ENCODE data around the gene COLEC12.

COLEC12 gene

GRCh38 chr18:346600-346999, 153.9 kb downstream of the COLEC12 start:
- Mint-ChIP-seq H3K27me3 (ENCODE audit: low read depth) (no peaks in the 10 kb centered on the region), H3K27ac (no peak overlapping the region), H3K9me3 (peaks cover 7% of the 10 kb centered on the region), H3K36me3 (ENCODE audit: low read depth) (peaks cover 57% of the 10 kb centered on the region), H3K4me3 (no peak overlapping the region), H3K4me1 (peaks cover 7% of the 10 kb centered on the region)
- TF ChIP-seq, protein P1, sequence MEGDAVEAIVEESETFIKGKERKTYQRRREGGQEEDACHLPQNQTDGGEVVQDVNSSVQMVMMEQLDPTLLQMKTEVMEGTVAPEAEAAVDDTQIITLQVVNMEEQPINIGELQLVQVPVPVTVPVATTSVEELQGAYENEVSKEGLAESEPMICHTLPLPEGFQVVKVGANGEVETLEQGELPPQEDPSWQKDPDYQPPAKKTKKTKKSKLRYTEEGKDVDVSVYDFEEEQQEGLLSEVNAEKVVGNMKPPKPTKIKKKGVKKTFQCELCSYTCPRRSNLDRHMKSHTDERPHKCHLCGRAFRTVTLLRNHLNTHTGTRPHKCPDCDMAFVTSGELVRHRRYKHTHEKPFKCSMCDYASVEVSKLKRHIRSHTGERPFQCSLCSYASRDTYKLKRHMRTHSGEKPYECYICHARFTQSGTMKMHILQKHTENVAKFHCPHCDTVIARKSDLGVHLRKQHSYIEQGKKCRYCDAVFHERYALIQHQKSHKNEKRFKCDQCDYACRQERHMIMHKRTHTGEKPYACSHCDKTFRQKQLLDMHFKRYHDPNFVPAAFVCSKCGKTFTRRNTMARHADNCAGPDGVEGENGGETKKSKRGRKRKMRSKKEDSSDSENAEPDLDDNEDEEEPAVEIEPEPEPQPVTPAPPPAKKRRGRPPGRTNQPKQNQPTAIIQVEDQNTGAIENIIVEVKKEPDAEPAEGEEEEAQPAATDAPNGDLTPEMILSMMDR (IDR thresholded peaks at IDR 0.05; ENCODE audit: unreplicated experiment in 3 of 3): no peak

- Mint-ChIP-seq H3K4me3 (no peak overlapping the region), H3K27ac (peak overlapping the region in 1 of 3 experiments; percentile 30), H3K36me3 (ENCODE audit: low read depth) (peaks cover 25% of the 10 kb centered on the region), H3K4me1 (no peaks in the 10 kb centered on the region), H3K9me3 (no peaks in the 10 kb centered on the region), H3K27me3 (ENCODE audit: low read depth) (no peaks in the 10 kb centered on the region)
- TF ChIP-seq, protein P1 (IDR thresholded peaks at IDR 0.05; ENCODE audit: unreplicated experiment in 3 of 3): no peak
Measured at GRCh38 chr18:341102-341501, 159.4 kb downstream of the COLEC12 start.

DNA sequence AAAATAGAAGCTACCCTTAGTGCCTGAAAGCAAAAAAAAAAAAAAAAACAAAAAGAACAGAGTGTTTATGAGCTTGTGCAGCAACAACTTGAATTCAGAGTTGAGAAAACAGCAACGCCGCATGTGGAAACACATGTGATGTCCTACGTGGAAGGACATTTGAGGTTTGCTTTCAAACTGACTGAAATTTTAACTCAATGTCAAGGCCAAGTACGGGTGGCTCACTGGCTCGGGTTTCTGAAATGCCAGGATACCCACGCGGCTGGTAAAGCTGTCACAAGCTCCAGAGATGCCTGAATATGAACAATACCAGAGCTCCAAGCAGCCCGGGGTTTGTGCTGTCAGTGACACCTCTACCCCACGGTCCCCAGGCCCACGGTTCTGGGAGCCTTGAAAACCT, 160.5 kb downstream of the COLEC12 start:
- TF ChIP-seq, protein P1 (IDR thresholded peaks at IDR 0.05; ENCODE audit: unreplicated experiment in 3 of 3): no peak
- no peaks in the 10 kb centered on the region for H3K27me3 Mint-ChIP-seq (ENCODE audit: low read depth)
- no peaks in the 10 kb centered on the region for H3K9me3 Mint-ChIP-seq
- no peaks in the 10 kb centered on the region for H3K4me1 Mint-ChIP-seq
- H3K4me3 Mint-ChIP-seq: no peak overlapping the region
- H3K27ac Mint-ChIP-seq: no peak overlapping the region
- peaks cover 18% of the 10 kb centered on the region for H3K36me3 Mint-ChIP-seq (ENCODE audit: low read depth)

GRCh38 chr18:339200-339599, 161.3 kb downstream of the COLEC12 start:
- no peak overlapping the region for H3K4me3 Mint-ChIP-seq
- H3K27ac Mint-ChIP-seq: no peak overlapping the region
- H3K36me3 Mint-ChIP-seq (ENCODE audit: low read depth): peaks cover 14% of the 10 kb centered on the region
- no peaks in the 10 kb centered on the region for H3K9me3 Mint-ChIP-seq
- TF ChIP-seq, protein P1 (IDR thresholded peaks at IDR 0.05; ENCODE audit: unreplicated experiment in 3 of 3): no peak
- H3K27me3 Mint-ChIP-seq (ENCODE audit: low read depth): no peaks in the 10 kb centered on the region
- no peaks in the 10 kb centered on the region for H3K4me1 Mint-ChIP-seq

DNA sequence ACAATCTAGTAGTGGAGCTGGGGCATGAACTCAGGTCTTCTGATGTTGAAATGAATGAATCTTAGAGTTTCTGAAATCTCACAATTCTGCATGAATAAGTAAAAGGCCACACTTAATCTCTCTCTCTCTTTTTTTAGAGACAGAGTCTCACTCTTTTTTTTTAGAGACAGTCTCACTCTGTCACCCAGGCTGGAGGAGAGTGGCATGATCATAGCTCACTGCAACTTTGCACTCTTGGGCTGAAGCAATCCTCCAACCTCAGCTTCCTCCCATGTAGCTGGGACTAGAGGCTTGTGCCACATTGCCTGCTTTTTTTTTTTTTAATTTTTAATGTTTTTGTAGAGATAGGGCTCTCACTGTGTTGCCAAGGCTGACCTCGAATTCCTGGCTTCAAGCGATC, 163.8 kb downstream of the COLEC12 start:
- no peak overlapping the region for H3K27ac Mint-ChIP-seq
- TF ChIP-seq, protein P1 (IDR thresholded peaks at IDR 0.05; ENCODE audit: unreplicated experiment in 3 of 3): no peak
- H3K4me3 Mint-ChIP-seq: no peak overlapping the region
- no peaks in the 10 kb centered on the region for H3K9me3 Mint-ChIP-seq
- peaks cover 14% of the 10 kb centered on the region for H3K36me3 Mint-ChIP-seq (ENCODE audit: low read depth)
- H3K4me1 Mint-ChIP-seq: peaks cover 19% of the 10 kb centered on the region
- no peaks in the 10 kb centered on the region for H3K27me3 Mint-ChIP-seq (ENCODE audit: low read depth)

DNA sequence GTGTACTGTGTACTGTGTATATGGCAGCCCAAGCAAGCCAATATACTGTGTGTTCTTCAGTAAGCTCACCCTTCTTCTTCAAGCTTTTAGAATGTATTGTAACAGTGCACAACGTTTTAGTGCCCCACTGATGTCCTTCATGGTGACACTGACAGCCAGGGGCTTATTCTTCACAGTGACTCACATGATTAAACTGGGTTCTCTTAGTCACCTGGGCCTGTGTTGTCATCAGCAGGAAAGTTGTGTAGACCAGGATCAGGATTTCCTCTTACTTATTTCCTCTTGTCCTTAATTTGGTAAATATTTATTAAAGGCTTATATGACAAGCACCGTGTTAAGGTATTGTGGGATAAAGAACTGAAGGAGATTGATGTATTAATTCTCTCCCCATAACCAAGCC, 164.8 kb downstream of the COLEC12 start:
- H3K9me3 Mint-ChIP-seq: no peaks in the 10 kb centered on the region
- H3K27ac Mint-ChIP-seq: no peak overlapping the region
- H3K36me3 Mint-ChIP-seq (ENCODE audit: low read depth): peaks cover 10% of the 10 kb centered on the region
- H3K4me3 Mint-ChIP-seq: no peak overlapping the region
- TF ChIP-seq, protein P1 (IDR thresholded peaks at IDR 0.05; ENCODE audit: unreplicated experiment in 3 of 3): no peak
- H3K27me3 Mint-ChIP-seq (ENCODE audit: low read depth): peaks cover 3% of the 10 kb centered on the region
- H3K4me1 Mint-ChIP-seq: peaks cover 25% of the 10 kb centered on the region

Data from nephron (organoid).